DOHH2 (cell line): Measurements from ENCODE around the gene TBC1D26.

Experiments
- CTCF ChIP-seq: fragments of 200-600 bp; sonication (generic); IDR thresholded peaks from one replicate; pipeline ENCODE4 v1.5.1; 2014; ENCODE audit warnings: antibody characterized with exemption, mild to moderate bottlenecking, low read depth, low read length; ENCODE audit not compliant: poor library complexity, severe bottlenecking
- EZH2phosphoT487 ChIP-seq: fragments of 200-600 bp; sonication (generic); IDR thresholded peaks from 2 replicates; pipeline ENCODE4 v1.6.1; 2017; ENCODE audit warnings: borderline replicate concordance, mild to moderate bottlenecking, antibody characterized with exemption, low read length, moderate library complexity, mixed read lengths

DNA sequence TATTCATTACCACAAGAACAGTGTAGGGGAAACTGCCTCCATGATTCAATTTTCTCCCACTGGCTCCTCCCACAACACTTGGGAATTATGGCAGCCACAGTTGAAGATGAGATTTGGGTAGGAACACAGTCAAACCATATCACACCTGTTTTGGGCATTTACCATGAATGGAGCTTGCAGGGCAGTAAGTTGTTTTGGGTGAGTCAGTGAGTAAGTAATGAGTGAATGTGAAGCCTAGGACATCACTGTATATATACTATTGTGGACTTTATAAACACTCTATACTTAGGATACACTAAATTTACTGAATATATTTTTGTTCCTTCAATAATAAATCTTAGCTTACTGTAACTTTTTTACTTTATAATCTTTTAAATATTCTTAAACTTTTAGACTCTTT, 48.1 kb downstream of the TBC1D26 start:
- TF ChIP-seq CTCF (no peak), EZH2phosphoT487 (no peak)
